SK-N-SH treated with all-trans-retinoic acid at 6 μM for 48 hours (cell line): ENCODE measurements around the gene MAD2L1.

ENCODE experiments used
- ATAC-seq: fragments of 200-7000 bp; cut with Tn5 transposase; 3 replicates; pipeline ENCODE4 v1.9.1; 2020; ENCODE audit warnings: mild to moderate bottlenecking, moderate library complexity
- ARNTL ChIP-seq: fragments of 450-650 bp; formaldehyde crosslinking; IDR thresholded peaks from 2 replicates; pipeline ENCODE4 v1.5.0; 2020; ENCODE audit warnings: low read depth, mild to moderate bottlenecking, moderate library complexity, borderline replicate concordance
- BACH2 ChIP-seq: fragments of 250-450 bp; sonication (Bioruptor Pico); IDR thresholded peaks from 2 replicates; pipeline ENCODE4 v1.9.0; 2021; ENCODE audit warnings: mild to moderate bottlenecking, borderline replicate concordance
- CREB5 ChIP-seq: fragments of 250-450 bp; sonication (Bioruptor Pico); IDR thresholded peaks from 2 replicates; pipeline ENCODE4 v1.5.1; 2020; ENCODE audit warnings: low read depth, mild to moderate bottlenecking, moderate library complexity
- CSDC2 ChIP-seq: fragments of 250-450 bp; sonication (Bioruptor Pico); IDR thresholded peaks from 2 replicates; pipeline ENCODE4 v1.5.0; 2020; ENCODE audit warnings: mild to moderate bottlenecking, moderate library complexity
- ESRRG ChIP-seq: fragments of 250-450 bp; sonication (Bioruptor Pico); IDR thresholded peaks from 2 replicates; pipeline ENCODE4 v1.6.1; 2021; ENCODE audit warnings: mild to moderate bottlenecking
- GLIS3 ChIP-seq: fragments of 250-450 bp; sonication (Bioruptor Pico); IDR thresholded peaks from 2 replicates; pipeline ENCODE4 v1.5.0; 2020; ENCODE audit warnings: mild to moderate bottlenecking, moderate library complexity
- ISL1 ChIP-seq: fragments of 250-450 bp; sonication (Bioruptor Pico); IDR thresholded peaks from 2 replicates; pipeline ENCODE4 v2.1.2; 2022; ENCODE audit warnings: mild to moderate bottlenecking, moderate library complexity
- OSR1 ChIP-seq: fragments of 250-450 bp; sonication (Bioruptor Pico); IDR thresholded peaks from 2 replicates; pipeline ENCODE4 v1.8.0; 2022; ENCODE audit warnings: moderate library complexity, mild to moderate bottlenecking, inconsistent platforms
- PATZ1 ChIP-seq: fragments of 250-450 bp; sonication (Bioruptor Pico); IDR thresholded peaks from 2 replicates; pipeline ENCODE4 v1.8.0; 2020; ENCODE audit warnings: mild to moderate bottlenecking, moderate library complexity, borderline replicate concordance
- PPARA ChIP-seq: fragments of 250-450 bp; sonication (Bioruptor Pico); IDR thresholded peaks from 2 replicates; pipeline ENCODE4 v1.5.0; 2020; ENCODE audit warnings: mild to moderate bottlenecking, borderline replicate concordance
- RARB ChIP-seq: fragments of 250-450 bp; sonication (Bioruptor Pico); IDR thresholded peaks from 2 replicates; pipeline ENCODE4 v1.8.0; 2021; ENCODE audit warnings: mild to moderate bottlenecking, moderate library complexity
- SNAI2 ChIP-seq: fragments of 250-450 bp; sonication (Bioruptor Pico); IDR thresholded peaks from 2 replicates; pipeline ENCODE4 v1.5.0; 2020; ENCODE audit warnings: mild to moderate bottlenecking, moderate library complexity
- TCF4 ChIP-seq: fragments of 250-450 bp; sonication (Bioruptor Pico); IDR thresholded peaks from 2 replicates; pipeline ENCODE4 v1.8.0; 2021; ENCODE audit warnings: mild to moderate bottlenecking, moderate library complexity, borderline replicate concordance
- TOX ChIP-seq: fragments of 250-450 bp; sonication (Bioruptor Pico); IDR thresholded peaks from 2 replicates; pipeline ENCODE4 v1.8.0; 2021; ENCODE audit warnings: mild to moderate bottlenecking, moderate library complexity, borderline replicate concordance
- ZC3H10 ChIP-seq: fragments of 250-450 bp; sonication (Bioruptor Pico); IDR thresholded peaks from 2 replicates; pipeline ENCODE4 v1.5.1; 2021; ENCODE audit warnings: mild to moderate bottlenecking, moderate library complexity
- ZFP3 ChIP-seq: fragments of 250-450 bp; sonication (Bioruptor Pico); IDR thresholded peaks from 2 replicates; pipeline ENCODE4 v1.5.0; 2020; ENCODE audit warnings: mild to moderate bottlenecking, moderate library complexity
- ZFP30 ChIP-seq: fragments of 450-650 bp; formaldehyde crosslinking; IDR thresholded peaks from 2 replicates; pipeline ENCODE4 v1.5.0; 2022; ENCODE audit warnings: mild to moderate bottlenecking, moderate library complexity
- ZNF565 ChIP-seq: fragments of 450-650 bp; formaldehyde crosslinking; conservative IDR thresholded peaks from 2 replicates; pipeline ENCODE4 v1.5.0; 2020; ENCODE audit warnings: low read depth, mild to moderate bottlenecking, moderate library complexity
- ZNF70 ChIP-seq: fragments of 450-650 bp; formaldehyde crosslinking; IDR thresholded peaks from 2 replicates; pipeline ENCODE4 v1.5.0; 2020; ENCODE audit warnings: mild to moderate bottlenecking, moderate library complexity
- ZNF8 ChIP-seq: fragments of 450-650 bp; formaldehyde crosslinking; IDR thresholded peaks from 2 replicates; pipeline ENCODE4 v1.5.0; 2020; ENCODE audit warnings: mild to moderate bottlenecking, moderate library complexity
- TF ChIP-seq, protein P1 (sequence below): fragments of 250-450 bp; sonication (Bioruptor Pico); IDR thresholded peaks from 2 replicates; pipeline ENCODE4 v1.8.0; 2021; ENCODE audit warnings: low read depth, mild to moderate bottlenecking, moderate library complexity, borderline replicate concordance
- TF ChIP-seq, protein P2 (sequence below): fragments of 250-450 bp; sonication (Bioruptor Pico); IDR thresholded peaks from 2 replicates; pipeline ENCODE4 v1.5.0; 2020; ENCODE audit warnings: mild to moderate bottlenecking, moderate library complexity
- TF ChIP-seq, protein P3 (sequence below): fragments of 250-450 bp; sonication (Bioruptor Pico); IDR thresholded peaks from 2 replicates; pipeline ENCODE4 v1.5.1; 2021; ENCODE audit warnings: mild to moderate bottlenecking, moderate library complexity

MAD2L1 gene

GRCh38 chr4:120066517-120067340, at the start of gene MAD2L1:
Gene MAD2L1 (minus strand): TSS chr4:120066848. CDS start chr4:120066734, 114 bp downstream.
- ATAC-seq = peak; percentile 95
- no peak for TF ChIP-seq BACH2
- TF ChIP-seq, protein P1, sequence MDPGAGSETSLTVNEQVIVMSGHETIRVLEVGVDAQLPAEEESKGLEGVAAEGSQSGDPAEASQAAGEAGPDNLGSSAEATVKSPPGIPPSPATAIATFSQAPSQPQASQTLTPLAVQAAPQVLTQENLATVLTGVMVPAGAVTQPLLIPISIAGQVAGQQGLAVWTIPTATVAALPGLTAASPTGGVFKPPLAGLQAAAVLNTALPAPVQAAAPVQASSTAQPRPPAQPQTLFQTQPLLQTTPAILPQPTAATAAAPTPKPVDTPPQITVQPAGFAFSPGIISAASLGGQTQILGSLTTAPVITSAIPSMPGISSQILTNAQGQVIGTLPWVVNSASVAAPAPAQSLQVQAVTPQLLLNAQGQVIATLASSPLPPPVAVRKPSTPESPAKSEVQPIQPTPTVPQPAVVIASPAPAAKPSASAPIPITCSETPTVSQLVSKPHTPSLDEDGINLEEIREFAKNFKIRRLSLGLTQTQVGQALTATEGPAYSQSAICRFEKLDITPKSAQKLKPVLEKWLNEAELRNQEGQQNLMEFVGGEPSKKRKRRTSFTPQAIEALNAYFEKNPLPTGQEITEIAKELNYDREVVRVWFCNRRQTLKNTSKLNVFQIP (CRISPR knock-in tag) = no peak
- TF ChIP-seq, protein P2, sequence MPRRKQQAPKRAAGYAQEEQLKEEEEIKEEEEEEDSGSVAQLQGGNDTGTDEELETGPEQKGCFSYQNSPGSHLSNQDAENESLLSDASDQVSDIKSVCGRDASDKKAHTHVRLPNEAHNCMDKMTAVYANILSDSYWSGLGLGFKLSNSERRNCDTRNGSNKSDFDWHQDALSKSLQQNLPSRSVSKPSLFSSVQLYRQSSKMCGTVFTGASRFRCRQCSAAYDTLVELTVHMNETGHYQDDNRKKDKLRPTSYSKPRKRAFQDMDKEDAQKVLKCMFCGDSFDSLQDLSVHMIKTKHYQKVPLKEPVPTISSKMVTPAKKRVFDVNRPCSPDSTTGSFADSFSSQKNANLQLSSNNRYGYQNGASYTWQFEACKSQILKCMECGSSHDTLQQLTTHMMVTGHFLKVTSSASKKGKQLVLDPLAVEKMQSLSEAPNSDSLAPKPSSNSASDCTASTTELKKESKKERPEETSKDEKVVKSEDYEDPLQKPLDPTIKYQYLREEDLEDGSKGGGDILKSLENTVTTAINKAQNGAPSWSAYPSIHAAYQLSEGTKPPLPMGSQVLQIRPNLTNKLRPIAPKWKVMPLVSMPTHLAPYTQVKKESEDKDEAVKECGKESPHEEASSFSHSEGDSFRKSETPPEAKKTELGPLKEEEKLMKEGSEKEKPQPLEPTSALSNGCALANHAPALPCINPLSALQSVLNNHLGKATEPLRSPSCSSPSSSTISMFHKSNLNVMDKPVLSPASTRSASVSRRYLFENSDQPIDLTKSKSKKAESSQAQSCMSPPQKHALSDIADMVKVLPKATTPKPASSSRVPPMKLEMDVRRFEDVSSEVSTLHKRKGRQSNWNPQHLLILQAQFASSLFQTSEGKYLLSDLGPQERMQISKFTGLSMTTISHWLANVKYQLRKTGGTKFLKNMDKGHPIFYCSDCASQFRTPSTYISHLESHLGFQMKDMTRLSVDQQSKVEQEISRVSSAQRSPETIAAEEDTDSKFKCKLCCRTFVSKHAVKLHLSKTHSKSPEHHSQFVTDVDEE (CRISPR knock-in tag) = no peak
- no peak for TF ChIP-seq ZNF565
- no peak for TF ChIP-seq ARNTL (CRISPR knock-in tag)
- TF ChIP-seq ZNF8 = peak; percentile 49; the same call in 1 of the 2 replicates
- no peak for TF ChIP-seq ZNF70 (CRISPR knock-in tag)
- TF ChIP-seq PATZ1 (CRISPR knock-in tag) = no peak
- TF ChIP-seq TOX (CRISPR knock-in tag) = no peak
- TF ChIP-seq, protein P3, sequence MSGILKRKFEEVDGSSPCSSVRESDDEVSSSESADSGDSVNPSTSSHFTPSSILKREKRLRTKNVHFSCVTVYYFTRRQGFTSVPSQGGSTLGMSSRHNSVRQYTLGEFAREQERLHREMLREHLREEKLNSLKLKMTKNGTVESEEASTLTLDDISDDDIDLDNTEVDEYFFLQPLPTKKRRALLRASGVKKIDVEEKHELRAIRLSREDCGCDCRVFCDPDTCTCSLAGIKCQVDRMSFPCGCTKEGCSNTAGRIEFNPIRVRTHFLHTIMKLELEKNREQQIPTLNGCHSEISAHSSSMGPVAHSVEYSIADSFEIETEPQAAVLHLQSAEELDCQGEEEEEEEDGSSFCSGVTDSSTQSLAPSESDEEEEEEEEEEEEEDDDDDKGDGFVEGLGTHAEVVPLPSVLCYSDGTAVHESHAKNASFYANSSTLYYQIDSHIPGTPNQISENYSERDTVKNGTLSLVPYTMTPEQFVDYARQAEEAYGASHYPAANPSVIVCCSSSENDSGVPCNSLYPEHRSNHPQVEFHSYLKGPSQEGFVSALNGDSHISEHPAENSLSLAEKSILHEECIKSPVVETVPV (CRISPR knock-in tag) = 0 out of 2 replicates have a peak, but pooled peaks have one; percentile 55
- TF ChIP-seq ZFP30 = no peak
- no peak for TF ChIP-seq GLIS3 (CRISPR knock-in tag)
- no peak for TF ChIP-seq ESRRG (CRISPR knock-in tag)
- no peak for TF ChIP-seq TCF4 (CRISPR knock-in tag)
- TF ChIP-seq ZFP3 (CRISPR knock-in tag) = no peak
- no peak for TF ChIP-seq ISL1 (CRISPR knock-in tag)
- TF ChIP-seq CREB5 (CRISPR knock-in tag) = 0 out of 2 replicates have a peak, but pooled peaks have one; percentile 15
- TF ChIP-seq PPARA = no peak
- TF ChIP-seq SNAI2 = no peak
- TF ChIP-seq RARB (CRISPR knock-in tag) = no peak
- TF ChIP-seq ZC3H10 (CRISPR knock-in tag) = no peak
- TF ChIP-seq CSDC2 (CRISPR knock-in tag) = no peak
- TF ChIP-seq OSR1 = no peak

GRCh38 chr4:120111745-120112144, 45.1 kb upstream of the MAD2L1 start:
- no peak for ATAC-seq
- TF ChIP-seq, protein P1 (CRISPR knock-in tag) = no peak
- TF ChIP-seq TCF4 (CRISPR knock-in tag) = no peak
- TF ChIP-seq ARNTL (CRISPR knock-in tag) = no peak
- no peak for TF ChIP-seq ISL1 (CRISPR knock-in tag)
- TF ChIP-seq ZNF565 = no peak
- TF ChIP-seq CREB5 (CRISPR knock-in tag) = no peak
- TF ChIP-seq ZNF70 (CRISPR knock-in tag) = no peak
- TF ChIP-seq PATZ1 (CRISPR knock-in tag) = no peak
- no peak for TF ChIP-seq PPARA
- TF ChIP-seq, protein P3 (CRISPR knock-in tag) = no peak
